Lung (tissue), 12 donors: ENCODE results near the gene TP73. TPM values are rescaled to one million over a fixed set of nuclear protein-coding genes. Genes with fewer than 3 reads are reported as not detected.

Experiments used
- ATAC-seq: fragments of 200-7000 bp; cut with Tn5 transposase; one replicate; pipeline ENCODE4 v1.9.1; 2020; ENCODE audit warnings: moderate number of reproducible peaks; ENCODE audit not compliant: insufficient read depth, low FRiP score
- DNase-seq, 3 donors: peaks; one replicate each; pipeline ENCODE4 v3.0.0-alpha.2; 2013 to 2017
- H3K27ac ChIP-seq, 2 donors: one replicate each; pipeline ENCODE4 v1.5.1; 2013; ENCODE audit warnings: mild to moderate bottlenecking in 2 of 2, moderate library complexity in 2 of 2, control low read depth in 1 of 2, inconsistent platforms in 1 of 2, low read depth in 1 of 2, low read length in 1 of 2
- H3K27me3 ChIP-seq, 3 donors: one replicate each; pipeline ENCODE4 v1.5.1; 2013; ENCODE audit warnings: low read length in 2 of 3; ENCODE audit not compliant: control insufficient read depth in 3 of 3, insufficient read depth in 3 of 3
- H3K36me3 ChIP-seq, 4 donors: one replicate each; pipeline ENCODE4 v1.5.1; 2013; ENCODE audit warnings: low read length in 4 of 4, mild to moderate bottlenecking in 1 of 4, moderate library complexity in 1 of 4; ENCODE audit not compliant: control insufficient read depth in 4 of 4, insufficient read depth in 4 of 4
- H3K4me1 ChIP-seq, 5 donors: one replicate each; pipeline ENCODE4 v1.5.1; 2013; ENCODE audit warnings: low read length in 5 of 5, mild to moderate bottlenecking in 2 of 5, moderate library complexity in 1 of 5; ENCODE audit not compliant: control insufficient read depth in 5 of 5, insufficient read depth in 5 of 5
- H3K4me3 ChIP-seq: one replicate; pipeline ENCODE4 v1.5.1; 2013; ENCODE audit warnings: mild to moderate bottlenecking, control low read depth, moderate library complexity
- H3K9ac ChIP-seq, 2 donors: one replicate each; pipeline ENCODE4 v1.5.1; 2013; ENCODE audit warnings: low read length in 2 of 2, control low read depth in 1 of 2; ENCODE audit not compliant: insufficient read depth in 1 of 2
- H3K9me3 ChIP-seq, 4 donors: one replicate each; pipeline ENCODE4 v1.5.1; 2013; ENCODE audit warnings: low read length in 3 of 4, mild to moderate bottlenecking in 1 of 4, moderate library complexity in 1 of 4; ENCODE audit not compliant: control insufficient read depth in 4 of 4, insufficient read depth in 3 of 4
- CTCF ChIP-seq: IDR thresholded peaks from 2 replicates; pipeline ENCODE4 v1.5.1; 2012; ENCODE audit warnings: mild to moderate bottlenecking; ENCODE audit errors: control extremely low read depth, extremely low read depth
- WGBS, 2 donors: extraction: QIAGEN DNeasy Blood & Tissue Kit; methylation state at CpG; one replicate each; pipeline ENCODE4 v1.1.7; 2013; 5-methylcytosine and 5-hydroxymethylcytosine counted together
- polyA plus RNA-seq, 2 donors: library from polyadenylated mRNA; stranded (reverse); fragments of 200-250 nt; gene quantifications; one replicate each; pipeline ENCODE4 v1.2.1, GENCODE V29; 2013
- total RNA-seq, 2 donors: library from RNA; depleted of rRNA in 1 of 2; stranded (reverse); fragments of >200 nt in 1 of 2; gene quantifications; one replicate each; pipeline ENCODE4 v1.2.1, GENCODE V29; 2014 to 2021
- donor health status: control.
- donor health status: control.
- donor health status: Bipolar disorder and iron deficiency.
- donor health status: healthy.
- donor health status: DM: yes; HTN: yes; CAD: no.

The TP73 gene
- total and polyA plus RNA-seq, 4 donors: 1.7 to 12.3 (median 2.2) TPM

DNA sequence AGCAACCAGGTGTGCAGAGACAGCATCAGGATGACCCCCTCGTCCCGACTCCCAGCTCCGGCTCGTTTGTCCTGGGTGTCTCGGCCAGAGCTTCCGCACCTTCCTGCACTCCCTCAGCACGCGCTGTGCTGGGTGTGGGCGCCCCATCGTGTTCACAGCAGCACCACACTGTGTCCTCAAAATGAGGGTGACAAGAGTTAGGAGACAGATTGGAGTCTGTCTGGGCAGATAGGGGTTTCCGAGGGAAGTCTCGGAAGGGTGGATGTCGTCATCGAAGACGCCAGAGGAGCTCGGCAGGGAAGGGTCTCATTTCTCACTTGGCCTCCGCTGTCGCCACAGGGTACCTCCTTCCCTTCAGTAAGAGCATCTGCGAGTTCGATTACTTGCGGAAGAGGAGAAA lies 104.1 kb downstream of the TP73 start:
- no peaks in the 10 kb centered on the region for H3K36me3 ChIP-seq
- no peak overlapping the region for H3K27ac ChIP-seq
- no peaks in the 10 kb centered on the region for H3K9me3 ChIP-seq
- DNase-seq: no peak
- ATAC-seq: no peak
- no peak overlapping the region for H3K4me3 ChIP-seq
- H3K4me1 ChIP-seq: no peaks in the 10 kb centered on the region
- no peak overlapping the region for H3K9ac ChIP-seq
- TF ChIP-seq CTCF: no peak
- H3K27me3 ChIP-seq: no peaks in the 10 kb centered on the region
- 76 to 90% methylated on average over 21 of the region's 21 CpGs for WGBS, 2 donors

DNA sequence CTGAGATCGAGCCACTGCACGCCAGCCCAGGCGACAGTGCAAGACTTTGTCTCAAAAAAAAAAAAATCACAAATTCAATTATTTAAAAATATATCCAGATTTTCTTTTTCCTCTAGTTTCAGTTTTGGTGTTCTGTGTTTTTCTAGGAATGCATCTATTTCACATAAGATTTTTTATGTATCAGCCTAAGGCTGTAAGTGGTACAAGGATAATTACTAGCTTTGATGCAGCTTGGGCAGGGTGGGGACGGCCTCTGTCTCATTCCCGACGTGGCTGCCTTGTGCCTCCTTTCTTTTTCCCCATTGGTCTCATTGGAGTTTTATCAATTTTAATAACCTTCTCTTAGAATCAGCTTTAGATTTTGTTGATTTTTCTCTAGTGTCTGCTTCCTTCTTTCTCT lies 106.8 kb downstream of the TP73 start:
- no peaks in the 10 kb centered on the region for H3K36me3 ChIP-seq
- 90 to 94% methylated on average over 6 of the region's 6 CpGs for WGBS, 2 donors
- no peak for ATAC-seq
- no peak overlapping the region for H3K4me3 ChIP-seq
- no peaks in the 10 kb centered on the region for H3K27me3 ChIP-seq
- H3K4me1 ChIP-seq: no peaks in the 10 kb centered on the region
- H3K9me3 ChIP-seq: no peaks in the 10 kb centered on the region
- H3K9ac ChIP-seq: no peak overlapping the region
- H3K27ac ChIP-seq: no peak overlapping the region
- TF ChIP-seq CTCF: no peak
- DNase-seq: no peak

GRCh38 chr1:3759796-3760195 lies 107.5 kb downstream of the TP73 start:
- TF ChIP-seq CTCF: no peak
- H3K27ac ChIP-seq: no peak overlapping the region
- H3K36me3 ChIP-seq: no peaks in the 10 kb centered on the region
- ATAC-seq (no peak), DNase-seq (no peak)
- WGBS, 2 donors: 67 to 70% methylated on average over 6 of the region's 6 CpGs
- H3K4me1 ChIP-seq: no peaks in the 10 kb centered on the region
- H3K9ac ChIP-seq: no peak overlapping the region
- no peaks in the 10 kb centered on the region for H3K9me3 ChIP-seq
- H3K27me3 ChIP-seq: no peaks in the 10 kb centered on the region
- no peak overlapping the region for H3K4me3 ChIP-seq

GRCh38 chr1:3761296-3762010 lies 109.1 kb downstream of the TP73 start:
- Histone ChIP-seq H3K4me3 (no peak overlapping the region), H3K27ac (no peak overlapping the region), H3K36me3 (no peaks in the 10 kb centered on the region), H3K9me3 (no peaks in the 10 kb centered on the region), H3K4me1 (no peaks in the 10 kb centered on the region), H3K27me3 (no peaks in the 10 kb centered on the region), H3K9ac (no peak overlapping the region)
- ATAC-seq (no peak), DNase-seq (no peak)
- 84 to 91% methylated on average over 17 of the region's 17 CpGs for WGBS, 2 donors
- no peak for TF ChIP-seq CTCF
